ENCODE results near the gene DYNLT2.

Gene DYNLT2

DNA sequence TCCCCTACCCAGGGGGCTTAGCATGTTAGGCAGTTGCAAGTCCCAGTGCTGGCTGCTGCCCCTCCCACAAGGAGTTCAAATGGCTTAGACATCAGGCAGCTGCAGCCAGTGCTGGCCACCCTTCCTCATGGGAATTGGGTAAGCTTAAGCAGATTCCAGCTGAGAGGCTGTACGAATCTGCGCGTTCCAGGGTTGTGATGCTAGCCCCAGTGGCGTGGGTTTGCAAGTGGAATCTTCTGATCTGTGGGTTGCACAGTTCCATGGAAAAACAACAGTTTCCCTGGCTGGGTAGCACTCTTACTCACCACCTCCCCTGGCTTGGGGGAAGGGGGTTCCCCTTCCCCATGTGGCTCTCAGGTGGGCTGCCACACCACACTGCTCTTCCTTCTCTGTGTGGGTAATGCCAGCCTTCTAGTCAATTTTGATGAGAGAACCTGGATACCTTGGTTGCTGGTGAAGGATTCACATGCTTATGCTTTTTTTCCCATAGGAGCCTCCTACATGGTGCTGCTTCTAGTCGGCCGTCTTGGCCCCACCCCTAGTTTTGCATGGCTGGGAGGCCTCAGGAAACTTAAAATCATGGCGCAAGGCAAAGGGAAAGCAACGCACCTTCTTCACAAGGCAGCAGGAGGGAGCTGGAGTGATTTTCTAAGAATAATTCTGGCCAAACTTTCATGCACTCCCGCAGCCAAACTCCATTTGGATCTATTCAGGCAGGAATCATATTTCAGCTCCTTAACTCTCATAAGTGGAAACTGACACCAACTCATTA is 13.0 kb downstream of the DYNLT2 start:
- no peak for DNase-seq (ENCODE audit: low spot score)

DNA sequence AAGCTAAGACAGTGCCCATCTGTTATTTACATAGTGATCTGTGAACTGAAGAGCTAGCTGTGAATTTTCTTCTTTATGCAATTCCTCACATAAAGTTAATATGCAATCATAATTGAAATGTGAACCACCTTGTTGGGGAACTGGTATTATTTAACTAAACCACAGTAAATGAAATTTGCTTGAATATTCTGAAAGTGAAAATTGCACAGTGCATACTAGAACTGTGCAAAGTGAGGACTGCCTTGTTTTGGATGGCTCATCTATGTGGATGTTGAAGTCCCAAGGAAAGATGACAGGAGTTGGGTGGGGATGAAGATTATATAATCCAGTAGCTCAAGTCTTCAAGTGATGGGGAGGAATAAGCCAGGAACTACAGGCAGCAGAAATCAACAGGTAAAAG is 21.4 kb downstream of the DYNLT2 start:
- no peak for DNase-seq (ENCODE audit: low spot score)

DNA sequence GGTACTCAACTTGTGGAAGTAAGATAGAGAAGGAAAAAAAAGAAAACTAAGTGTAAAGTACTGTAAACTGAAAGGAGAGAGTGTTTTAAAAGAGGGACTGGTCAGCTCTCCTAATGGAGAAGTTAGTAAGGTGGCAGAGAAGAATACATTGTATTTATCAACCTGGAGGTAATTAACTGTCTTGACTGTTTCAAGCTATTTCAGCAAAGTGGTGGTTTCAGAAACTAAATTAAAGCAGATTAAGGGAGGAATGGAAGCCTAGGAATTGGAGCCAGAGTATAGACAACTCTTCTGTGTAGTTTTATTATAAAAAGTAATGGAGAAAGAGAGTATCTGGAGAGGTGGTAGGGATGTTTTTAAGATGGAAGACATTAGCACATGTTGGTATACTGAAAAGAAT is 24.4 kb downstream of the DYNLT2 start:
- DNase-seq (ENCODE audit: low spot score) = no peak

DNA sequence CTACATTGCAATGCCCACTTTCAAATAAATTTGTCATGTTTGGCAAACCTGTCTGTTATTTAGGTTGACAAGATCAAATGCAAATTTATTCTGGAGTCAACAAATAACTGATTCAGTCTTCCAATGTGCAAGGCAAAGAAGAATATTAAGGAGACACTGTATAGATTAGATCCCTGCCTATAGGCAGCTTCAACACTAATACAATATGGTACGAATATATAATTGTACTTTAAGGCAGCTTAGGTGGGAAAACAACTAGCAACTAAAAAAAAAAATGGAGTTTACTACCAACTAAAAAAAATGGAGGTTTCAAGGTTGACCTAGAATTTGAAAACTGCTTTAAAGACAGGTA is 25.3 kb downstream of the DYNLT2 start:
- DNase-seq (ENCODE audit: low spot score) = no peak

DNA sequence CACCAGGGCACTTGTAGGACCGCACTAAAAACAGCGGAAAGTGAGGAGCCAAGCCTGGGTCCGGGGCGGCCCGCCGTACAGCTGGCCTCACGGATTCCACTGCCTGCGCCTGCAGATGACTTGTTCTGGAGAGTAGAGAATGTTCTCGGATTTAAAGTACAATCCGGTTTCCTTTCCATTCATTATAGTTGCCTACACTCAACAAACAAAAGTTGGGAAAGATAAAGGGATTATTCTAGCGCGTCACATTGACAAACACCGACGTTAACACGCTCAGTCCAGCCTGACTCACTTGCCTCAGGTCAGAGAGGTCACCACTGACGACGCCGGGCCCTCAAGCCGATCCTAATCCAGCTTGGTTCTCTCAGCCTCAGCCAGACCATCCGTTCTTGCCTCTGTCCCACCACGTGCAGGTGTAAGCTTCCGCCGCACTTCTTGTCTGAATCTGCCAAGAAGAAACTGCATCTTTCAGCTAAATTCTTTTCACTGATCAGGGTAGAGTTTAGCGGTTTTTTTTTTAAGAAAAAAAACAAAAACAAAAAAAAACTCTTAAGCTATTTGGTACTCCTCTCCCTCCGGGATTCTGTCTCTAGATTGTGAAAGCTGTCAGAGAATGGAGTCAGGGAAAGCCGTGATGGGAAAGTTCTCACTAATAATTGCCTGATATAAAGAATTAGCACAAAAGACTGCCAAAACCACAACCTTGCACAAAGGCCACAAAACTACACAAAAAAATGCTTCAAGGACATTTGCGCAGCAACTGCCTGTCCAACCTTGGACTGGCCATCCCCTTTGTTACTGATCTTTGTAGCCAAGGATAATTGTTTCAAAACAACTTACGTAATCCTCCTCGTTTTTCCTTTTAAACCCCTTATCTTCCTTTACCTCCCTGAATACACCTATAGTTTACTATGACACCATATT is 26.0 kb downstream of the DYNLT2 start:
- peak; percentile 42 for DNase-seq (ENCODE audit: low spot score)

DNA sequence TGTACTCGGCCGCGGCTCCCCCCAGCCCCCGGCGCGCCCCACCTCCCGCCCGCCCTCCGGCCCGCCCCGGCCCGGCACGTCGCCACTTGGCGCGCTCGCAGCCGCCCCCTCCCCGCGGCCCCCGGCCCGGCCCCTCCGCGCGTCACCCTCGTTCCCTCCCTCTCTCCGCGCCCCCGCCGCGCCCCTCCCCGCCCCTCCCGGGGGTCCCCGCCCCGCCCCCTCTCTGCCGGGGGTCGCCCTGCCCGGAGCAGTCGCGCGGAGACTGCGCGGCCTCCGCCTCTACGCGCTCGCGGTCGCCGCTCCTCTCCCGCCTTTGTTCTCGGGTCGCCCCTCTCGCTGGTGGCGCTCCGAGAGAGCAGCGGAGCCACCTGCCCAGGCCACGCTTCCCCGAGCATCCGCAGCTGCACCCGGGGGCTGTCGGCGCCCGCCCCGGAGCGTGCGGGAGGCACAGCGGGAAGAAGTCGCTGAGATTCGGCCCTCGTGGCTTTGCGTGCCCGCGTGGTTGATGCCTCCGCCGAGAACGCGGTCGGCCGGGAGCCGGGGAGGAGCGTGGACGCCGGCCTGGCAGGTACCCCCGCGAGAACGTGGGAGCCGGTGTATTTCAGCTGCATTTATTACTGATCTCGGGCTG is 26.8 kb downstream of the DYNLT2 start, which contains the start of gene PHF10:
Gene PHF10 (minus strand): TSS at position 7 of the 631 bp plus-strand sequence. CDS start 569 bp downstream, outside the sequence.
- peak; percentile 29 for DNase-seq (ENCODE audit: low spot score)

DNA sequence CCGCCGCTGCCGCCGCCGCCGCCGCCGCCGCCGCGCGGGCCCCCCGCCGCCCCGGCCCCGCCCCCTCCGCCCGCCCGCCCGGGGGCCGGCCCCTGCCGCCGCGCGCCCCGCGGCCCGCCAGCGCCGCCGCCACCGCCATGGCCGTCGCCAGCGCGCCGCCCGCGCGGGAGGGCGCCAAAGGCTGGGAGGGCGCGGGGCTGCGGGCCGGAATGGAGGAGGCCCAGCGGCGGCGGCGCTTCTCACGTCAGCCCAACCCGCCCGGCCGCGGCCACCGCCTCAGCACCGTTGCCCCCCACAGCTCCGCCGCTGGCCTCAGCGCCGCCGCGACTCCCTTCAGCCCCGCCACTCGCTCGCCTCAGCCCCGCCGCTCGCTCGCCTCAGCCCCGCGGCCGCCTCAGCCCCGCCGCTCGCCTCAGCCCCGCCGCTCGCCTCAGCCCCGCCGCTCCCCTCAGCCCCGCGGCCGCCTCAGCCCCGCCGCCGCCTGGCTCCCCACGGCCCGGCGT is 27.3 kb downstream of the DYNLT2 start:
- DNase-seq (ENCODE audit: low spot score) = no peak

DNA sequence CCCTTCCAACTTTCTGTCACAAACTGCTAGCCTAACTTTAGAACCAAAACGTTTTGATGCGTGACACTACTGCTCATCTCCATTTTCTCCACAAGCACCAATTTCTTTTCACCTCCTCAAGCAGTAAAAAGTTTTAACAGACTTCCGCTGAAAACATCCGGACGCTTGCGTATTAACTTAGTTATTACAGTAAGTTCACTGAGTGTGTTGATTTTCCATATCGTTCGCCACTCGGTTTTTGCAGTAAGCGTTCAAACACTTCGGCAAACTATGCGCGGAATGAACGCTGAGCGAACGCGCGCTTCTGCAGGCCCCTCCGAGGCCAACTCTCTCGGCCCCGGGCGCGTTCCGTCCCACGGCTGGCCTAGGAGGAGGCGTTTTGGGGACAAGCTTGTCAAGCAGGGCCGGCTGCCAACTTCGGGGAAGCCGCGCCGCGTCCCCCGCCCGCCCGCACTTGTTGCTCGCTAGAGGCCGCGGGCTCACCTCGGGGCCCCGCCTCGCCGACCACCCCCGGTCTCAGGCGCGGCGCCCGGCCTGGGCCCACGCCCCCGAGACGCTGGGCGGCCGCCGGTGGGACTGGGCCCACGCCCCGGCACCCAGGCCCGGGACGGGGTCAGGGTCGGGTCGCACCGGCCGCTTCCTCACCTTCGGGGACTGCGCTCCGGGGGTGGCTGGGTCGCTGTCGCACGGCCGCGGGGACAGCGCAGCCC is 28.0 kb downstream of the DYNLT2 start:
- DNase-seq (ENCODE audit: low spot score) = peak; percentile 60

DNA sequence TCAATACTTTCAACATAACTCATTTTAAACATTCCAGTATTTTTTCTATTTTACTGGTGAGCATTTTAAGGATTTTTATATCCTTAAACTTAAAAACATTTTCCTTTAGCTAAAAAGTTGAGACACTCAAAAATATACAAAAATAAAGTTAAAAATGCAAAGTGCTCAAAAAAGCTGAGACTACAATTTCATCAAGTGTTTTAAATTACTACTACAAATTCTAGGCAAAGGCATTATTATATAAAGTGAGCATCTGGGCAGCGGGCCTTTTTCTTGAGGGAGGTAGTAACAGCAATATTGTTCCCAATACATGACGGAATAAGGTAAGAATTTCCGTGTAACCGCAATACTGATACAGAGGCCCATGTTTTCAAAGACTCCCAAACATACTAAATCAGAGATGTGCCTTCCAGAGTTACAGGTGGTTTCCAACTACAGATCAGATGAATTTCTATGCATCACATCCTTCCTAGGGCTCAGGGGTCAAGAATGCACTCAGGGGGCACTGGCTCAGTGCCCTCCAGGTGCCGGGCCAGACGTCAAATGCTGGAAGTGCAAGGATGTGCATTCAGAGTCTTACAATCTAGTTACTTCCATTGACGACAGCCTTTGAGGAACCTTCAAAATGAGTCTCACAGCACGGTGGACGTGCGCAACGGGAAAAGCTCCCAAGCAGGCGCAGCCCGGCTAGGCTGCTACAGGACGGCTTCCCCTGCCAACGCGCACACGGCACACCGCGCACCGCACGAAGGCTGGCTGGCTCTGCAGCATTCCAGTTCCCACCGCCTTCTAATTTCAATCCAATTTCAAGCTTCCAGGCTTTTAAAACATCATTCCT is 28.8 kb downstream of the DYNLT2 start:
- DNase-seq (ENCODE audit: low spot score) = peak; percentile 34

DNA sequence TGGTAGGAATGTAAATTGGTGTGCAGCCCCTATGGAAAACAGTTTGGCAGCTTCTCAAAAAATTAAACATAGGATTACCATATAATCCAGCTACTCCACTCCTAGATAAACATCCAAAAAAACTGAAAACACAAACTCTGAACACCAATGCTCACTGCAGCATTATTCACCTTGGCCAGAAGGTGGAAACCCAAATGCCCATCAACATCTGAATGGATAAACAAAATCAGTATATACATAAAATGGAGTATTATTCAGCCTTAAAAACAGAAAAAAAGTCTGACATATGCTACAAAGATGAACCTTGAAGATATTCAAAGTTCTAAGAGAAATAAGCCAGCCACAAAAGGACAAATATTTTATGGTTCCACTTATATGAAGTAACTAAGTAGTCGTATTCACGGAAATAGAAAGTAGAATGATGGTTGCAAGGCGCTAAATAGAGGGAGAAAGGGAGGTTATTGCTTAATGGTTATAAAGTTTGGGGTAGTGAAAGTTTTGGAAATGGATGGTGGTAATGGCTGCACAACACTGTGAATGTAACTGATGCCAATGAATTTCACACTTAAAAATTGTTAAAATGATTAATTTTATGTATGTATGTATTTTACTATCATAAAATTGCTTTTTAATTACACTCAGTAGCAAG is 31.0 kb downstream of the DYNLT2 start:
- no peak for DNase-seq (ENCODE audit: low spot score)

DNA sequence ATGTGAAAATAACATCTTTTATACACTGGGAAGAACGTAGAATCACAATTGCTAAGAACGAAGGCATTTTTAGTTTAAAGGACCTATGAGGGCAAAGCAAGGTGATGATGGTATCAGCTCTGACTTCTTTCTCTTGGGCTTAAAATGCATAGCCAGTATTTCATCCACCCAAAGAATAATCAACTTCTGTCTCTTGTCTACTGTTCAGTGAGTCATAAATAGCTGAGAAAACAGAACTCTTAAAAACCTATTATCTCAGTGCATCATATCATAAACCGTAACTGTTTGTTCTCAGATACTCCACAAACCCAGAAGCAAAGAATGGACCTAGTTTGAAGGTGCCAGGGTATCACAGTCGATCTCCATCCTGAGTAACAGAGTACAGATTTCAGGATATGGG is 32.3 kb downstream of the DYNLT2 start:
- no peak for DNase-seq (ENCODE audit: low spot score)

DNA sequence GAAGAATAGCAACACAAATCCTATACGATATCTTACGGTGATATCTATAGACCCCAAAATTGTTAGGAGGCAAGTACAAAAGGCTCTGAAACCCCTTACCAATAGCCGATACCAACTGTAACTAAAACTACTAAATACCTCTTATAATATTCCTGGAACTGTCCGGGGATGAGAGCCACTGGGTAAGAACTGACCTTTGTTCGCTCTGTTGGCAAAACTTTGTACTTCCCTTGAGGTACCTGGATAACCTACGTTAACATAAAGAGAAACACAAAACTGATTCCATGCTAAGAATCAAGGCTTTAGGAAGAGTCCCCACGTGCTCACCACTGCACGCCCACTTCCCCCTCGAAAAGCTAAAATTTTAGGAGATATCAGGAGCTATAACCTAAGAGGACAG is 36.8 kb downstream of the DYNLT2 start:
- DNase-seq (ENCODE audit: low spot score) = no peak

DNA sequence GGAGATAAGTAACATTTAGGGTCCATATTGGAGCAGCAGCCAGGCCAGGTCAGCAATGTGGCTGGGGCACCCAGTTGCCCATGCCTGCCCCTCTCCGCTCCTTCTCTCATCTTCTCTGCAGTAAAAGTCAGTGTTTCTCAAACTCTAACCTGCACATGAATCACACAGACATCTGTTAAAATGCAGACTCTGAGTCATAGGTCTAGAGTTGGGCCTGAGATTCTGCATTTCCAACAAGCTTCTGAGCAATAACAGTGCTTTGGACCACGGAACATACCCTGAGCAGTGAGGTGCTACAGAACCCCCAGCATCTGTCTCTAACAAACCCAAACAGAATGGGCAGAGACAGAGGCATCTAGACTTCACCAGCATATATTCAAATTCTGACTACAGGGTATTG is 37.2 kb downstream of the DYNLT2 start:
- DNase-seq (ENCODE audit: low spot score) = no peak

DNA sequence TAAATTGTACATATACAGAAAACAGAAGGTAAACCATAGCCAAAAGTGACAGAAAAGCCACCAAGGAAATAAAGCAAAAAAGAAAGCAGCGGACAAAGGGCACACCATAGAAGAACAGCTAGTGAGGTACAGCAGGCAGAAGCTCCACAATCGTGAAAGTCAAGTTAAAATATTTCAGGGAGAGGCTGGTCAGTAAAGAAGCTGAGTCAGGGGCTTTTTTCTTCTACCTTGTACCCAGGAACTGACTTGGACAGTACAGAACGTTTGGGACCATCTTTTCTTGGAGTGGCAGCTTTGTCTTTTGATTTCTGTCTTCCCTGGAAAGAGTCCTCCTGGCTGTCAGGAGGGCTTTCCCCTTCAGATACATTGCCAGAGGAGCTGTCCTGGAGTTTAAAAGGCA is 41.4 kb downstream of the DYNLT2 start:
- DNase-seq (ENCODE audit: low spot score) = no peak

DNA sequence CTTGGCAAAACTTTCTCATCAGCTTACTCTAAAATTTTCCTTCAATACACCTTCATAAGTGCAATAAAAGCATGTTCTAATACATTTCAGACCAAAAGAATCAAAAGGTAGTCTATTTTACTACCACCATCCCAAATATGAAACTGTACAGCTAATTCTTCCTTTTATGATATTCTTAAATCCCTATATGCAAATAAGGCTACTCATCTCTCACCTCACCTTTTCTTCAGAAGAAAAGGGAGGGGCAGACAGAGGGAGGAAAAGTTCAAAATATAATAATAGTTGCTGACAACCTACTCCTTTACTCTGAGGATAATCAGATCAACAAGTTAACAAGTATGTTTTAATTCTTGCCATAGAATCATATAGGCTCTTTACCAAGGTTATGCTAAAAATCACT is 42.1 kb downstream of the DYNLT2 start:
- DNase-seq (ENCODE audit: low spot score) = no peak

DNA sequence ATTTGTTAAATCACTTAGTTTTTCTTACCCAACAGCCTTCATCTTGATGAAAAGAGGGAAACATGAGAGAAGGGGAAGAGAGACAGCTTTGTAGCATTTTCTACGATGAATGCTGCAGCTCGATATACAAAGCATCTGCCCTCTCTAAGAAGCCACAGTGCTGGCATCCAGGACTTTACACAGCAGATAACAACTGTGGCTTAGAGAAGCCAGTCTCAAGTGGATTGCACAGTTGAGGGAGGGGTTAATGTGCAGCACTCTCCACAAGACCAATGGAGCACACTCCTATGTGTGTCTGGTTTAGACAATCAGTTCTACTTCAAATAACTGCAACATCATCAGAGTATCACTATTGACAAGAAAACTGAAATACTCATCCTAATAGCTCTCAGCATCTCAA is 43.6 kb downstream of the DYNLT2 start:
- DNase-seq (ENCODE audit: low spot score) = no peak

DNA sequence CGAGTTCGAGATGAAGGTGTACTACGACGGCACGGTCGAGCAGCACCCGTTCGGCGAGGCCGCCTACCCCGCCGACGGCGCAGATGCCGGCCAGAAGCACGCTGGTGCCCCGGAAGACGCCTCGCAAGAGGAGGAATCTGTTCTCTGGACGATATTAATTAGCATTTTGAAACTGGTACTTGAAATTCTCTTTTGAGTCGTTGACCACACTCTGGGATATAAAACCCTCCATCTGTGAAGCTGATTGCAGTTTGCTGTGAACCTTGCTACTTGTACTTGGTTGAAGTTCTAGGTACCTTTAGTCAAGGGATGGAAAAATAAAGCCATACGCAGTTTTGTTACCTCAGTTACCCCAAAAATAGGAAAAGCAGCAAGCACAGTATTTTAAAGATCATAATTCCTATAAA is 48.5 kb downstream of the DYNLT2 start:
- DNase-seq (ENCODE audit: low spot score) = no peak

DNA sequence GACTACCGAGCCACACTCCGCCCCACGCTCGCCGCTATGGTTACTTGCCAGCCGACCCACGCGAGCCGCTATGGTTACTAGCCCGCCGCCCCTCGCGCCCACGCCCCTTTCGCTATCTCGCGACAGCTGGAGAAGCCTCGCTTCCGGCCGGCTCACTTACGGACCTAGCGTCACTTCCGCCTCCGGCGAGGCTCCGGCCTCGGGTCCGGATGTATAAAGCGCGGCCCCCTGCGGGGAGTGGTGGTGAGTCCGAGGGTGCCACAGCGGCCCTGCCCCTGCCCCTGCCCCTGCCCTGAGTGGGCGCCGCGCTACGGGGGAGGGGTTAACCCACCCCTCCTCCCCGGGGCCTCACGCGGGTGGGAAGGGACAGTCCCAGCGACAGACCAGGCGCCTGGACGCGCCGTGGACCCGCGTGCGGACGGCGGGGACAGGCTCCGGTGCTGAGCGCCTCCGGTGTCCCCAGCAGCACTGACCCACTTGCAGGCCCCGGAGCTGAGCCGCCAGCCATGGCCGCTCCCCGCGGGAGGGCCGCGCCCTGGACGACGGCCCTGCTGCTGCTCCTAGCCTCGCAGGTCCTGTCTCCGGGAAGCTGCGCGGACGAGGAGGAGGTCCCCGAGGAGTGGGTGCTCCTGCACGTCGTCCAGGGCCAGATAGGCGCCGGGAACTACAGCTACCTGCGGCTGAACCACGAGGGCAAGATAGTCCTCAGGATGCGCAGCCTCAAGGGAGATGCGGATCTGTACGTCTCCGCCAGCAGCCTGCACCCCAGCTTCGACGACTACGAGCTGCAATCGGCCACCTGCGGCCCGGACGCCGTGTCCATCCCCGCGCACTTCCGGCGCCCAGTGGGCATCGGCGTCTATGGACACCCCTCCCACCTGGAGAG is 49.2 kb downstream of the DYNLT2 start, which contains the start of the genes C6orf120 and WDR27:
Gene C6orf120 (plus strand): TSS at position 173 of the 886 bp plus-strand sequence. CDS start 334 bp downstream, at position 507.
Gene WDR27 (minus strand): TSS at position 76 of the 886 bp plus-strand sequence. CDS start 13,024 bp downstream, outside the sequence.
- DNase-seq (ENCODE audit: low spot score) = peak; percentile 94
